ENCODE measurements around the gene PABPN1L. TPM values are rescaled to one million over a fixed set of nuclear protein-coding genes. Genes with fewer than 3 reads are reported as not detected.

The PABPN1L gene
- total and polyA plus RNA-seq, 2 of the 4 experiments (the other 2 are of a cell fraction): not detected

- Histone ChIP-seq H2BK20ac (ENCODE audit: low read depth, low read length) (no peak overlapping the region), H3K4me1 (ENCODE audit: control insufficient read depth, insufficient read depth, low read length) (peaks cover 8% of the 10 kb centered on the region; the same call in 1 of the 2 replicates), H2BK5ac (ENCODE audit: low read depth, low read length, poor library complexity, severe bottlenecking) (no peak overlapping the region), H4K20me1 (ENCODE audit: insufficient read depth, low read length) (no peaks in the 10 kb centered on the region), H3K4me3 (ENCODE audit: insufficient read depth, low read depth, low read length) (no peak overlapping the region), H3K9me1 (ENCODE audit: insufficient read depth, low read length) (no peaks in the 10 kb centered on the region), H4K8ac (ENCODE audit: low read depth in 2 of 2, low read length in 2 of 2) (no peak overlapping the region), H2AFZ (replicated peaks; ENCODE audit: low read length, poor library complexity) (no peak overlapping the region), H3K14ac (replicated peaks; ENCODE audit: low read depth, low read length) (no peak overlapping the region), H2AK9ac (replicated peaks; ENCODE audit: low read depth, low read length, poor library complexity) (no peak overlapping the region), H3K56ac (ENCODE audit: extremely low read depth, insufficient read depth, low read length) (no peak overlapping the region), H3K36me3 (ENCODE audit: control insufficient read depth, insufficient read depth, low read length) (no peaks in the 10 kb centered on the region), H2BK15ac (ENCODE audit: low read depth, low read length) (no peak overlapping the region), H3K79me1 (ENCODE audit: low read depth in 1 of 2, low read length in 2 of 2) (no peaks in the 10 kb centered on the region), H3K27me3 (ENCODE audit: control insufficient read depth, insufficient read depth, low read length) (no peaks in the 10 kb centered on the region), H3K9me3 (ENCODE audit: control insufficient read depth, insufficient read depth, low read length) (peaks cover 6% of the 10 kb centered on the region), H3K27ac (ENCODE audit: insufficient read depth, low read length) (no peak overlapping the region), H4K5ac (ENCODE audit: low read depth, low read length) (no peak overlapping the region), H2BK120ac (ENCODE audit: low read depth, low read length) (no peak overlapping the region), H3K4me2 (ENCODE audit: low read depth, low read length) (no peak overlapping the region), H2AK5ac (ENCODE audit: low read depth, low read length) (no peak overlapping the region), H3K9ac (ENCODE audit: low read depth, low read length) (no peak overlapping the region), H3K4ac (ENCODE audit: low read depth, low read length) (no peak overlapping the region), H4K91ac (ENCODE audit: insufficient read depth, low read depth, low read length) (no peak overlapping the region), H3K18ac (ENCODE audit: low read depth, low read length) (no peak overlapping the region), H3K23ac (ENCODE audit: low read depth, low read length) (no peak overlapping the region)
- ATAC-seq (ENCODE audit: low read depth) (no peak), DNase-seq (no peak)
- 85% methylated on average over 14 of the region's 16 CpGs; no CpG with 5 or more reads in 1 of the 2 experiments for WGBS, 2 experiments (ENCODE audit: extremely low coverage in 2 of 2, insufficient read length in 1 of 2)
- intact Hi-C loops (cut with micrococcal nuclease): no loop called here
- dilution Hi-C loops (cut with HindIII; ENCODE audit: low sequenced_read_pairs, unreplicated experiment): no loop called here
- ChIA-PET POLR2A (ENCODE audit: unreplicated experiment) (no interaction called here), CTCF (no interaction called here)
- BruUV-seq (replicated peaks): no TSS peak
- TF ChIP-seq, protein P1, sequence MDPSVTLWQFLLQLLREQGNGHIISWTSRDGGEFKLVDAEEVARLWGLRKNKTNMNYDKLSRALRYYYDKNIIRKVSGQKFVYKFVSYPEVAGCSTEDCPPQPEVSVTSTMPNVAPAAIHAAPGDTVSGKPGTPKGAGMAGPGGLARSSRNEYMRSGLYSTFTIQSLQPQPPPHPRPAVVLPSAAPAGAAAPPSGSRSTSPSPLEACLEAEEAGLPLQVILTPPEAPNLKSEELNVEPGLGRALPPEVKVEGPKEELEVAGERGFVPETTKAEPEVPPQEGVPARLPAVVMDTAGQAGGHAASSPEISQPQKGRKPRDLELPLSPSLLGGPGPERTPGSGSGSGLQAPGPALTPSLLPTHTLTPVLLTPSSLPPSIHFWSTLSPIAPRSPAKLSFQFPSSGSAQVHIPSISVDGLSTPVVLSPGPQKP (IDR thresholded peaks at IDR 0.05; ENCODE audit: borderline replicate concordance, low read depth, low read length): no peak
- TF ChIP-seq NFE2L2 (IDR thresholded peaks at IDR 0.05; ENCODE audit: low read depth, low read length) (no peak), SMC3 (IDR thresholded peaks at IDR 0.05; ENCODE audit: low read depth, low read length) (no peak), CTCF (conservative IDR thresholded peaks at IDR 0.05; ENCODE audit: low read depth, low read length) (no peak), MAZ (IDR thresholded peaks at IDR 0.05; ENCODE audit: borderline replicate concordance, low read depth, low read length) (no peak), CEBPB (IDR thresholded peaks at IDR 0.05; ENCODE audit: low read depth, low read length) (no peak), BHLHE40 (IDR thresholded peaks at IDR 0.05; ENCODE audit: low read depth, low read length) (no peak), RAD21 (IDR thresholded peaks at IDR 0.05; ENCODE audit: low read length) (no peak), CHD1 (IDR thresholded peaks at IDR 0.05; ENCODE audit: low read depth, low read length) (no peak), RCOR1 (IDR thresholded peaks at IDR 0.05; ENCODE audit: insufficient replicate concordance, low read length) (no peak), USF2 (IDR thresholded peaks at IDR 0.05; ENCODE audit: low read depth, low read length) (no peak), FOS (IDR thresholded peaks at IDR 0.05; ENCODE audit: low read depth, low read length) (no peak), RFX5 (IDR thresholded peaks at IDR 0.05; ENCODE audit: low read depth, low read length) (no peak), MXI1 (IDR thresholded peaks at IDR 0.05; ENCODE audit: borderline replicate concordance, low read depth, low read length) (no peak), MAFK (IDR thresholded peaks at IDR 0.05; ENCODE audit: low read depth, low read length) (no peak)
- in situ Hi-C loops (cut with MboI; ENCODE audit: low sequenced_read_pairs): no loop called here
Observed at GRCh38 chr16:88891083-88891482, 24.6 kb upstream of the PABPN1L start.

Measured in IMR-90 (cell line).